ENCODE measurements around the gene RPS17.

The RPS17 gene

GRCh38 chr15:82530006-82530405, 10.3 kb downstream of the RPS17 start:
- TF ChIP-seq TAF1 (IDR thresholded peaks at IDR 0.05; ENCODE audit: borderline replicate concordance, insufficient read depth, low read length), result no peak
- TF ChIP-seq FOXP2 (optimal IDR thresholded peaks at IDR 0.05; ENCODE audit: borderline replicate concordance, extremely low read depth, extremely low read length, insufficient read depth), result no peak
- TF ChIP-seq REST (IDR thresholded peaks at IDR 0.05; ENCODE audit: insufficient read depth in 1 of 2, low read depth in 2 of 2, low read length in 2 of 2), result no peak
- no peak for TF ChIP-seq SIN3A (IDR thresholded peaks at IDR 0.05; ENCODE audit: borderline replicate concordance, insufficient read depth, low read length)
- no peak for TF ChIP-seq POLR2AphosphoS5 (IDR thresholded peaks at IDR 0.05; ENCODE audit: low read depth, low read length)

All from PFSK-1 (cell line).